Erythroblast (primary cell): ENCODE data around the gene EVI5.

Source experiments
- GATA1 ChIP-seq: IDR thresholded peaks from 2 replicates; pipeline ENCODE4 v1.6.1; 2011; ENCODE audit warnings: low read depth, mild to moderate bottlenecking, control low read depth, low read length, moderate library complexity
- POLR2A ChIP-seq: IDR thresholded peaks from 2 replicates; pipeline ENCODE4 v1.6.1; 2011; ENCODE audit warnings: mild to moderate bottlenecking, low read length

DNA sequence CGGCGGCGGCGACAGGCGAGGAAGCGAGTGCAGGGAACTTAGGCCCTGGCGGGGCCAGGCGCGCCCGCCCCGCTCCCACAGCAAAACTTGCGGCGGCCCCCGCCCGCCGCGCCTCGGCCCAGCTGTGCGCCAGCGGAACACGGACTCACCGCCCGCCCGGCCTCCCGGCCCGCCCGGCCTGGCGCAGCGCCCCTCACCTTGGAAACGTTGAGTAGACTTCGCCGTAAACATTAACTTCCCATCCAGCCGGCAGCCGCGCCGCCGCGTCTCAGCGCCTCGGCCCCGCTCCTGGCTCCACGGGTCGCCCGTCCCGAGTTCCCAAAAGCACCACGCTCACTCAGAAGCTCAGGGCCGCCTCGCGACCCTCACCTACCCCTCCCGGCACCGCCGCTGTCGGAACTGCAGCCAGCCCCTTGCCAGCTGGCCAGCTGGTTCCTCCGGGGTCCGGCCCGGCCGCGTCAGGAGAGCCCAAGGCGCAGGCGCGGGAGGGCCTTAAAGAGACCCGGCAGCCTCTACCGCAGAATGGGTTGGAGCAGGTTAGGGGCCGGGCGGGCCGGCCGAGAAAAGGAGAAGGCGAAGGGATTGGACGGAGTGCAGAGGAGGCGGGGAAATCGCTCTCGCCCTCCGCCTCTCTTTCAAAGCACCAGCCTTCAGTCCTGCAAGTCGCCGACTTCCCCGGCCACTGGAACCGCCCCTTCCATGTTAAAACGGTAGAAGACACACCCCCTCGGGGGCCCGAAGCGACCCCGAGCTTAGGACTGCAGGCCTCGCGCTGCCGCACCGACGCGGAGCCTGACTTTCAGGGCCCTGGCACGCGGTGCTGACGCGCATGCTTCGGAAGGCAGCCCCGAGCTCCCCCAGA is at the start of gene EVI5:
- peak; percentile 77 for TF ChIP-seq POLR2A
- TF ChIP-seq GATA1 = no peak
